Measurements from ENCODE around the gene POLRMT. TPM values are rescaled to one million over a fixed set of nuclear protein-coding genes. Genes with fewer than 3 reads are reported as not detected.

The POLRMT gene
- total and polyA plus RNA-seq, 4 donors, result 16.0 to 41.4 (median 35.1) TPM

- TF ChIP-seq TAF1 (conservative IDR thresholded peaks at IDR 0.05) (no peak), FOXA1 (IDR thresholded peaks at IDR 0.05) (no peak), FOXA2 (IDR thresholded peaks at IDR 0.05) (no peak)
- TF ChIP-seq, protein P1, sequence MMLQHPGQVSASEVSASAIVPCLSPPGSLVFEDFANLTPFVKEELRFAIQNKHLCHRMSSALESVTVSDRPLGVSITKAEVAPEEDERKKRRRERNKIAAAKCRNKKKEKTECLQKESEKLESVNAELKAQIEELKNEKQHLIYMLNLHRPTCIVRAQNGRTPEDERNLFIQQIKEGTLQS (IDR thresholded peaks at IDR 0.05), result no peak
- TF ChIP-seq, protein P2, sequence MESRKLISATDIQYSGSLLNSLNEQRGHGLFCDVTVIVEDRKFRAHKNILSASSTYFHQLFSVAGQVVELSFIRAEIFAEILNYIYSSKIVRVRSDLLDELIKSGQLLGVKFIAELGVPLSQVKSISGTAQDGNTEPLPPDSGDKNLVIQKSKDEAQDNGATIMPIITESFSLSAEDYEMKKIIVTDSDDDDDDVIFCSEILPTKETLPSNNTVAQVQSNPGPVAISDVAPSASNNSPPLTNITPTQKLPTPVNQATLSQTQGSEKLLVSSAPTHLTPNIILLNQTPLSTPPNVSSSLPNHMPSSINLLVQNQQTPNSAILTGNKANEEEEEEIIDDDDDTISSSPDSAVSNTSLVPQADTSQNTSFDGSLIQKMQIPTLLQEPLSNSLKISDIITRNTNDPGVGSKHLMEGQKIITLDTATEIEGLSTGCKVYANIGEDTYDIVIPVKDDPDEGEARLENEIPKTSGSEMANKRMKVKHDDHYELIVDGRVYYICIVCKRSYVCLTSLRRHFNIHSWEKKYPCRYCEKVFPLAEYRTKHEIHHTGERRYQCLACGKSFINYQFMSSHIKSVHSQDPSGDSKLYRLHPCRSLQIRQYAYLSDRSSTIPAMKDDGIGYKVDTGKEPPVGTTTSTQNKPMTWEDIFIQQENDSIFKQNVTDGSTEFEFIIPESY (IDR thresholded peaks at IDR 0.05), result no peak
- TF ChIP-seq, protein P3, sequence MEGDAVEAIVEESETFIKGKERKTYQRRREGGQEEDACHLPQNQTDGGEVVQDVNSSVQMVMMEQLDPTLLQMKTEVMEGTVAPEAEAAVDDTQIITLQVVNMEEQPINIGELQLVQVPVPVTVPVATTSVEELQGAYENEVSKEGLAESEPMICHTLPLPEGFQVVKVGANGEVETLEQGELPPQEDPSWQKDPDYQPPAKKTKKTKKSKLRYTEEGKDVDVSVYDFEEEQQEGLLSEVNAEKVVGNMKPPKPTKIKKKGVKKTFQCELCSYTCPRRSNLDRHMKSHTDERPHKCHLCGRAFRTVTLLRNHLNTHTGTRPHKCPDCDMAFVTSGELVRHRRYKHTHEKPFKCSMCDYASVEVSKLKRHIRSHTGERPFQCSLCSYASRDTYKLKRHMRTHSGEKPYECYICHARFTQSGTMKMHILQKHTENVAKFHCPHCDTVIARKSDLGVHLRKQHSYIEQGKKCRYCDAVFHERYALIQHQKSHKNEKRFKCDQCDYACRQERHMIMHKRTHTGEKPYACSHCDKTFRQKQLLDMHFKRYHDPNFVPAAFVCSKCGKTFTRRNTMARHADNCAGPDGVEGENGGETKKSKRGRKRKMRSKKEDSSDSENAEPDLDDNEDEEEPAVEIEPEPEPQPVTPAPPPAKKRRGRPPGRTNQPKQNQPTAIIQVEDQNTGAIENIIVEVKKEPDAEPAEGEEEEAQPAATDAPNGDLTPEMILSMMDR (IDR thresholded peaks at IDR 0.05; ENCODE audit: low read depth, low read length, missing input control), result no peak
- DNase-seq (ENCODE audit: low spot score), result no peak
- H3K27me3 ChIP-seq (ENCODE audit: control insufficient read depth in 4 of 4, insufficient read depth in 4 of 4, low read length in 3 of 4), result peaks cover 0 to 11% (median 2%) of the 10 kb centered on the region in 4 donors
Observed at GRCh38 chr19:588741-589692, 44.3 kb downstream of the POLRMT start.

GRCh38 chr19:588093-588740 is 45.1 kb downstream of the POLRMT start:
- TF ChIP-seq SP1 (IDR thresholded peaks at IDR 0.05) (no peak), RAD21 (IDR thresholded peaks at IDR 0.05) (peak in 1 of 2 donors; percentile 54), REST (IDR thresholded peaks at IDR 0.05) (peak; percentile 16), JUND (IDR thresholded peaks at IDR 0.05) (no peak)
- TF ChIP-seq, protein P3 (IDR thresholded peaks at IDR 0.05; ENCODE audit: low read depth, low read length, missing input control), result peak; percentile 21
- no peaks in the 10 kb centered on the region for H3K36me3 ChIP-seq (ENCODE audit: control insufficient read depth in 4 of 4, insufficient read depth in 3 of 4, low read depth in 1 of 4, low read length in 3 of 4)
- WGBS, result 11% methylated on average over 41 of the region's 41 CpGs
- H3K4me1 ChIP-seq (ENCODE audit: control insufficient read depth in 4 of 4, insufficient read depth in 4 of 4, low read length in 3 of 4), result peaks cover 0 to 7% (median 2%) of the 10 kb centered on the region in 4 donors
- no peak overlapping the region for H3K27ac ChIP-seq (ENCODE audit: low read depth in 1 of 2, low read length in 2 of 2)
- H3K4me3 ChIP-seq (ENCODE audit: low read depth in 1 of 3, low read length in 3 of 3), result no peak overlapping the region
- DNase-seq (ENCODE audit: low spot score), result peak; percentile 62
- H3K27me3 ChIP-seq (ENCODE audit: control insufficient read depth in 4 of 4, insufficient read depth in 4 of 4, low read length in 3 of 4), result peaks cover 0 to 11% (median 2%) of the 10 kb centered on the region in 4 donors
- no peak overlapping the region for H3K9ac ChIP-seq (ENCODE audit: low read depth in 1 of 2, low read length in 2 of 2)
- no peaks in the 10 kb centered on the region for H3K9me3 ChIP-seq (ENCODE audit: control insufficient read depth in 4 of 4, low read length in 3 of 4)

More at GRCh38 chr19:588741-589692, 44.3 kb downstream of the POLRMT start:
- H3K4me3 ChIP-seq (ENCODE audit: low read depth in 1 of 3, low read length in 3 of 3), result peak overlapping the region in 1 of 3 donors; percentile 46
- H3K36me3 ChIP-seq (ENCODE audit: control insufficient read depth in 4 of 4, insufficient read depth in 3 of 4, low read depth in 1 of 4, low read length in 3 of 4), result no peaks in the 10 kb centered on the region
- no peak overlapping the region for H3K27ac ChIP-seq (ENCODE audit: low read depth in 1 of 2, low read length in 2 of 2)
- H3K9me3 ChIP-seq (ENCODE audit: control insufficient read depth in 4 of 4, low read length in 3 of 4), result no peaks in the 10 kb centered on the region
- H3K9ac ChIP-seq (ENCODE audit: low read depth in 1 of 2, low read length in 2 of 2), result no peak overlapping the region
- 21% methylated on average over 54 of the region's 54 CpGs for WGBS
- H3K4me1 ChIP-seq (ENCODE audit: control insufficient read depth in 4 of 4, insufficient read depth in 4 of 4, low read length in 3 of 4), result peaks cover 0 to 7% (median 2%) of the 10 kb centered on the region in 4 donors

Data from liver (tissue), 9 donors.